Spleen (tissue), 11 donors: Measurements from ENCODE around the gene LTBP2. TPM values are rescaled to one million over a fixed set of nuclear protein-coding genes. Genes with fewer than 3 reads are reported as not detected.

Source experiments
- DNase-seq: peaks from one replicate; pipeline ENCODE4 v3.0.0-alpha.2; 2020
- H3K27ac ChIP-seq, 8 donors: fragments of 200-600 bp; sonication (generic) in 7 of 8; 1 replicate in 4 of 8; 2 replicates in 4 of 8; pipeline versions ENCODE4 v1.5.0 to v1.8.0; 2016 to 2021; ENCODE audit warnings: inconsistent platforms in 4 of 8, mild to moderate bottlenecking in 4 of 8, moderate library complexity in 1 of 8
- H3K27me3 ChIP-seq, 7 donors: fragments of 200-600 bp; sonication (generic) in 6 of 7; replicated peaks in 1 of 7; 1 replicate in 4 of 7; 2 replicates in 3 of 7; pipeline versions ENCODE4 v1.5.0 to v1.8.0; 2016 to 2021; ENCODE audit warnings: inconsistent platforms in 3 of 7, mild to moderate bottlenecking in 1 of 7
- H3K36me3 ChIP-seq, 6 donors: fragments of 200-600 bp; sonication (generic) in 5 of 6; 1 replicate in 4 of 6; 2 replicates in 2 of 6; pipeline versions ENCODE4 v1.5.0 to v1.8.0; 2016 to 2021; ENCODE audit warnings: inconsistent platforms in 2 of 6
- H3K4me1 ChIP-seq, 6 donors: fragments of 200-600 bp; sonication (generic) in 5 of 6; 1 replicate in 3 of 6; 2 replicates in 3 of 6; pipeline versions ENCODE4 v1.5.0 to v1.8.0; 2016 to 2021; ENCODE audit warnings: inconsistent platforms in 3 of 6
- H3K4me3 ChIP-seq, 8 donors: fragments of 200-600 bp; sonication (generic) in 7 of 8; 1 replicate in 4 of 8; 2 replicates in 4 of 8; pipeline versions ENCODE4 v1.5.0 to v1.8.0; 2016 to 2021; ENCODE audit warnings: inconsistent platforms in 4 of 8, mild to moderate bottlenecking in 4 of 8, moderate library complexity in 2 of 8
- H3K9me3 ChIP-seq, 8 donors: fragments of 200-600 bp; sonication (generic) in 7 of 8; 1 replicate in 4 of 8; 2 replicates in 4 of 8; pipeline versions ENCODE4 v1.5.0 to v1.8.0; 2016 to 2021; ENCODE audit warnings: inconsistent platforms in 4 of 8
- CTCF ChIP-seq, 11 experiments: fragments of 200-600 bp in 7 of 11; fragments of 450-650 bp in 4 of 11; sonication (generic) in 4 of 11; IDR thresholded peaks in 8 of 11; conservative IDR thresholded peaks in 3 of 11; 1 replicate in 7 of 11; 2 replicates in 4 of 11; pipeline versions ENCODE4 v1.4.0 to v1.8.0; 2016 to 2021; ENCODE audit warnings: antibody characterized with exemption in 11 of 11, inconsistent platforms in 4 of 11, mild to moderate bottlenecking in 1 of 11
- POLR2A ChIP-seq, 3 donors: fragments of 450-650 bp; IDR thresholded peaks; one replicate each; pipeline ENCODE4 v1.5.1; 2017; ENCODE audit warnings: antibody characterized with exemption in 3 of 3, mild to moderate bottlenecking in 1 of 3
- POLR2AphosphoS5 ChIP-seq, 3 donors: sonication (generic); formaldehyde crosslinking; IDR thresholded peaks; one replicate each; pipeline ENCODE4 v1.5.1; 2017; ENCODE audit warnings: antibody characterized with exemption in 3 of 3
- WGBS, 5 donors: extraction: QIAGEN DNeasy Blood & Tissue Kit in 3 of 5; methylation state at CpG; one replicate each; pipeline versions ENCODE4 v1.1.5 to v1.1.7; 2013 to 2018; 5-methylcytosine and 5-hydroxymethylcytosine counted together
- intact Hi-C: fragments of 100-400 bp; cut with DNase I; formaldehyde crosslinking; loops from one replicate; pipeline ENCODE4 v1.15.0; 2023; ENCODE audit warnings: low total_unique reads
- polyA plus RNA-seq, 3 donors: library from polyadenylated mRNA; stranded (reverse); fragments of 200-250 nt; gene quantifications; one replicate each; pipeline ENCODE4 v1.2.1, GENCODE V29; 2013
- total RNA-seq, 7 donors: library from RNA; depleted of rRNA in 3 of 7; stranded (reverse); fragments of >200 nt in 3 of 7; fragmentation: NEBNext Ultra II Directional in 4 of 7; extraction: Animal tissue kit (Norgen Biotek cat#: 25700) in 4 of 7; gene quantifications; one replicate each; pipeline versions ENCODE4 v1.1.0 to v1.2.1, GENCODE V29; 2016 to 2021
- donor health status: healthy with polysubstance abuse.
- donor health status: DM: no; HTN: no; CAD: no; lungs with moderate emphysema.
- donor health status: DM: no; HTN: no; CAD: no.
- donor health status: Bipolar disorder and iron deficiency.
- donor health status: healthy.
- donor health status: DM: no; HTN: no; CAD: no.
- donor health status: DM: yes; HTN: yes; CAD: no.

The LTBP2 gene
- total and polyA plus RNA-seq, 10 donors, result 3.4 to 10.7 (median 5.6) TPM

GRCh38 chr14:74547331-74547927 lies 64.6 kb downstream of the LTBP2 start:
- WGBS, 5 donors, result 85 to 92% (median 89%) methylated on average over 4 to 5 of the region's 5 CpGs
- no peak overlapping the region for H3K27ac ChIP-seq
- intact Hi-C loops, result no loop called here
- peak; percentile 29 for DNase-seq
- H3K4me3 ChIP-seq, result no peak overlapping the region
- no peaks in the 10 kb centered on the region for H3K36me3 ChIP-seq
- no peaks in the 10 kb centered on the region for H3K9me3 ChIP-seq
- no peaks in the 10 kb centered on the region for H3K27me3 ChIP-seq
- no peak for TF ChIP-seq POLR2A (IDR thresholded peaks at IDR 0.05)
- TF ChIP-seq CTCF (IDR thresholded peaks at IDR 0.05 in 8 of 11, conservative IDR thresholded peaks at IDR 0.05 in 3 of 11), result no peak
- TF ChIP-seq POLR2AphosphoS5 (IDR thresholded peaks at IDR 0.05), result no peak
- peaks cover 0 to 19% (median 12%) of the 10 kb centered on the region in 6 donors for H3K4me1 ChIP-seq

GRCh38 chr14:74546416-74546815 lies 65.6 kb downstream of the LTBP2 start:
- no peaks in the 10 kb centered on the region for H3K9me3 ChIP-seq
- TF ChIP-seq POLR2AphosphoS5 (IDR thresholded peaks at IDR 0.05) (no peak), POLR2A (IDR thresholded peaks at IDR 0.05) (no peak), CTCF (IDR thresholded peaks at IDR 0.05 in 8 of 11, conservative IDR thresholded peaks at IDR 0.05 in 3 of 11) (no peak)
- 62 to 81% (median 75%) methylated on average over 7 to 11 of the region's 11 CpGs for WGBS, 5 donors
- DNase-seq, result peak; percentile 49
- H3K36me3 ChIP-seq, result no peaks in the 10 kb centered on the region
- no peak overlapping the region for H3K4me3 ChIP-seq
- H3K27ac ChIP-seq, result no peak overlapping the region
- peaks cover 0 to 9% (median 4%) of the 10 kb centered on the region in 6 donors for H3K4me1 ChIP-seq
- no peaks in the 10 kb centered on the region for H3K27me3 ChIP-seq
- intact Hi-C loops, result no loop called here

- Histone ChIP-seq H3K4me1 (no peaks in the 10 kb centered on the region), H3K36me3 (no peaks in the 10 kb centered on the region), H3K27ac (no peak overlapping the region), H3K4me3 (no peak overlapping the region), H3K27me3 (no peaks in the 10 kb centered on the region), H3K9me3 (no peaks in the 10 kb centered on the region)
- peak; percentile 32 for DNase-seq
- TF ChIP-seq POLR2AphosphoS5 (IDR thresholded peaks at IDR 0.05) (no peak), CTCF (IDR thresholded peaks at IDR 0.05 in 8 of 11, conservative IDR thresholded peaks at IDR 0.05 in 3 of 11) (no peak), POLR2A (IDR thresholded peaks at IDR 0.05) (no peak)
- 79 to 91% (median 86%) methylated on average over 3 to 4 of the region's 4 CpGs for WGBS, 5 donors
- intact Hi-C loops, result no loop called here
Measured at GRCh38 chr14:74545386-74545785, 66.7 kb downstream of the LTBP2 start.

GRCh38 chr14:74543771-74544438 lies 68.1 kb downstream of the LTBP2 start:
- Histone ChIP-seq H3K36me3 (no peaks in the 10 kb centered on the region), H3K4me3 (no peak overlapping the region), H3K27me3 (no peaks in the 10 kb centered on the region), H3K4me1 (no peaks in the 10 kb centered on the region), H3K27ac (no peak overlapping the region), H3K9me3 (no peaks in the 10 kb centered on the region)
- TF ChIP-seq POLR2AphosphoS5 (IDR thresholded peaks at IDR 0.05) (no peak), CTCF (IDR thresholded peaks at IDR 0.05 in 8 of 11, conservative IDR thresholded peaks at IDR 0.05 in 3 of 11) (no peak), POLR2A (IDR thresholded peaks at IDR 0.05) (no peak)
- intact Hi-C loops, result no loop called here
- DNase-seq, result no peak
- WGBS, 5 donors, result 82 to 97% (median 90%) methylated on average over 5 of the region's 5 CpGs
